Spleen (tissue), 11 donors: ENCODE data around the gene MASP2. TPM values are rescaled to one million over a fixed set of nuclear protein-coding genes. Genes with fewer than 3 reads are reported as not detected.

Experiments
- DNase-seq: peaks from one replicate; pipeline ENCODE4 v3.0.0-alpha.2; 2020
- H3K27ac ChIP-seq, 8 donors: fragments of 200-600 bp; sonication (generic) in 7 of 8; 1 replicate in 4 of 8; 2 replicates in 4 of 8; pipeline versions ENCODE4 v1.5.0 to v1.8.0; 2016 to 2021; ENCODE audit warnings: inconsistent platforms in 4 of 8, mild to moderate bottlenecking in 4 of 8, moderate library complexity in 1 of 8
- H3K27me3 ChIP-seq, 7 donors: fragments of 200-600 bp; sonication (generic) in 6 of 7; replicated peaks in 1 of 7; 1 replicate in 4 of 7; 2 replicates in 3 of 7; pipeline versions ENCODE4 v1.5.0 to v1.8.0; 2016 to 2021; ENCODE audit warnings: inconsistent platforms in 3 of 7, mild to moderate bottlenecking in 1 of 7
- H3K36me3 ChIP-seq, 6 donors: fragments of 200-600 bp; sonication (generic) in 5 of 6; 1 replicate in 4 of 6; 2 replicates in 2 of 6; pipeline versions ENCODE4 v1.5.0 to v1.8.0; 2016 to 2021; ENCODE audit warnings: inconsistent platforms in 2 of 6
- H3K4me1 ChIP-seq, 6 donors: fragments of 200-600 bp; sonication (generic) in 5 of 6; 1 replicate in 3 of 6; 2 replicates in 3 of 6; pipeline versions ENCODE4 v1.5.0 to v1.8.0; 2016 to 2021; ENCODE audit warnings: inconsistent platforms in 3 of 6
- H3K4me3 ChIP-seq, 8 donors: fragments of 200-600 bp; sonication (generic) in 7 of 8; 1 replicate in 4 of 8; 2 replicates in 4 of 8; pipeline versions ENCODE4 v1.5.0 to v1.8.0; 2016 to 2021; ENCODE audit warnings: inconsistent platforms in 4 of 8, mild to moderate bottlenecking in 4 of 8, moderate library complexity in 2 of 8
- H3K9me3 ChIP-seq, 8 donors: fragments of 200-600 bp; sonication (generic) in 7 of 8; 1 replicate in 4 of 8; 2 replicates in 4 of 8; pipeline versions ENCODE4 v1.5.0 to v1.8.0; 2016 to 2021; ENCODE audit warnings: inconsistent platforms in 4 of 8
- POLR2A ChIP-seq, 3 donors: fragments of 450-650 bp; IDR thresholded peaks; one replicate each; pipeline ENCODE4 v1.5.1; 2017; ENCODE audit warnings: antibody characterized with exemption in 3 of 3, mild to moderate bottlenecking in 1 of 3
- POLR2AphosphoS5 ChIP-seq, 3 donors: sonication (generic); formaldehyde crosslinking; IDR thresholded peaks; one replicate each; pipeline ENCODE4 v1.5.1; 2017; ENCODE audit warnings: antibody characterized with exemption in 3 of 3
- WGBS, 5 donors: extraction: QIAGEN DNeasy Blood & Tissue Kit in 3 of 5; methylation state at CpG; one replicate each; pipeline versions ENCODE4 v1.1.5 to v1.1.7; 2013 to 2018; 5-methylcytosine and 5-hydroxymethylcytosine counted together
- intact Hi-C: fragments of 100-400 bp; cut with DNase I; formaldehyde crosslinking; loops from one replicate; pipeline ENCODE4 v1.15.0; 2023; ENCODE audit warnings: low total_unique reads
- polyA plus RNA-seq, 3 donors: library from polyadenylated mRNA; stranded (reverse); fragments of 200-250 nt; gene quantifications; one replicate each; pipeline ENCODE4 v1.2.1, GENCODE V29; 2013
- total RNA-seq, 7 donors: library from RNA; depleted of rRNA in 3 of 7; stranded (reverse); fragments of >200 nt in 3 of 7; fragmentation: NEBNext Ultra II Directional in 4 of 7; extraction: Animal tissue kit (Norgen Biotek cat#: 25700) in 4 of 7; gene quantifications; one replicate each; pipeline versions ENCODE4 v1.1.0 to v1.2.1, GENCODE V29; 2016 to 2021
- TF ChIP-seq, protein P1 (sequence below), 11 experiments: fragments of 200-600 bp in 7 of 11; fragments of 450-650 bp in 4 of 11; sonication (generic) in 4 of 11; IDR thresholded peaks in 8 of 11; conservative IDR thresholded peaks in 3 of 11; 1 replicate in 7 of 11; 2 replicates in 4 of 11; pipeline versions ENCODE4 v1.4.0 to v1.8.0; 2016 to 2021; ENCODE audit warnings: antibody characterized with exemption in 11 of 11, inconsistent platforms in 4 of 11, mild to moderate bottlenecking in 1 of 11
- donor health status: healthy with polysubstance abuse.
- donor health status: DM: no; HTN: no; CAD: no; lungs with moderate emphysema.
- donor health status: DM: no; HTN: no; CAD: no.
- donor health status: Bipolar disorder and iron deficiency.
- donor health status: healthy.
- donor health status: DM: no; HTN: no; CAD: no.
- donor health status: DM: yes; HTN: yes; CAD: no.

MASP2 gene
- total and polyA plus RNA-seq, 10 donors, result 0.06 TPM; not detected in 9

DNA sequence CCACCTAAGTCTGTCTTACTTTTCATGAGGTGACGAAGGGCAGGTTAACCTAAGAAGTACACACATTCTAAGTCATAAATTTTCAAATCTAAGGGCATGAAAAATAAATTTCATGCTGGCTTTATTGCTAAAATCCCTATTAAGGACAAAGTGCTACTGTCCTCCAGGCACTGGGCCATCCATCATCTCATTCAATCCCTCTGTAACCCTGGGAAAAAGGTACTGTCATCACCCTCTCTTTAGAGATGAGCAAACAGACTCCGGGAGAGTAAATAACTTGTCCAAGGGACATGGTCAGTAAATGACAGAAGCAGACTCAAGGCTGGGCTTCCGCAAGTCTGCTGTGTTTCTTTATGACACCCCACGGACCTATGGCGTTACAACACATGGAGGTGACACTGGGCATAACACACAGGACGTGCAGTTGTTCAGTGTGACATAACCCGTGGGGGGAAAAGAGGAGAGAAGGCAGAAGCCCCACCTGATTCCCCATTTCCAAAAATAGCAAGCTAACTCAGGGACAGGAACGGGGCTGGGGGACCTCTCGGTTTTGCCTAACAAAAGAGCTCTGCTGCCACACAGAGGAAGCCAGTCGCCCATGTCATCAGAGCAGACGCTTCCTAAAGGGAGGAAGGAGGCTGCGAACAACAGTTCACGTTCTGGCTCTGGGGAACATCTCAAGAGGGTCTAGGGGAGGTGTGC, 25.3 kb upstream of the MASP2 start:
- H3K4me1 ChIP-seq, result no peaks in the 10 kb centered on the region
- peak; percentile 59 for DNase-seq
- no peak overlapping the region for H3K4me3 ChIP-seq
- H3K36me3 ChIP-seq, result peaks cover 8 to 100% (median 98%) of the 10 kb centered on the region in 6 donors
- TF ChIP-seq POLR2A (IDR thresholded peaks at IDR 0.05) (no peak), POLR2AphosphoS5 (IDR thresholded peaks at IDR 0.05) (no peak)
- TF ChIP-seq, protein P1, sequence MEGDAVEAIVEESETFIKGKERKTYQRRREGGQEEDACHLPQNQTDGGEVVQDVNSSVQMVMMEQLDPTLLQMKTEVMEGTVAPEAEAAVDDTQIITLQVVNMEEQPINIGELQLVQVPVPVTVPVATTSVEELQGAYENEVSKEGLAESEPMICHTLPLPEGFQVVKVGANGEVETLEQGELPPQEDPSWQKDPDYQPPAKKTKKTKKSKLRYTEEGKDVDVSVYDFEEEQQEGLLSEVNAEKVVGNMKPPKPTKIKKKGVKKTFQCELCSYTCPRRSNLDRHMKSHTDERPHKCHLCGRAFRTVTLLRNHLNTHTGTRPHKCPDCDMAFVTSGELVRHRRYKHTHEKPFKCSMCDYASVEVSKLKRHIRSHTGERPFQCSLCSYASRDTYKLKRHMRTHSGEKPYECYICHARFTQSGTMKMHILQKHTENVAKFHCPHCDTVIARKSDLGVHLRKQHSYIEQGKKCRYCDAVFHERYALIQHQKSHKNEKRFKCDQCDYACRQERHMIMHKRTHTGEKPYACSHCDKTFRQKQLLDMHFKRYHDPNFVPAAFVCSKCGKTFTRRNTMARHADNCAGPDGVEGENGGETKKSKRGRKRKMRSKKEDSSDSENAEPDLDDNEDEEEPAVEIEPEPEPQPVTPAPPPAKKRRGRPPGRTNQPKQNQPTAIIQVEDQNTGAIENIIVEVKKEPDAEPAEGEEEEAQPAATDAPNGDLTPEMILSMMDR (IDR thresholded peaks at IDR 0.05 in 8 of 11, conservative IDR thresholded peaks at IDR 0.05 in 3 of 11), result no peak
- intact Hi-C loops, result no loop called here
- H3K27ac ChIP-seq, result no peak overlapping the region
- WGBS, 5 donors, result 56 to 84% (median 73%) methylated on average over 13 of the region's 13 CpGs
- no peaks in the 10 kb centered on the region for H3K9me3 ChIP-seq
- H3K27me3 ChIP-seq, result no peaks in the 10 kb centered on the region

DNA sequence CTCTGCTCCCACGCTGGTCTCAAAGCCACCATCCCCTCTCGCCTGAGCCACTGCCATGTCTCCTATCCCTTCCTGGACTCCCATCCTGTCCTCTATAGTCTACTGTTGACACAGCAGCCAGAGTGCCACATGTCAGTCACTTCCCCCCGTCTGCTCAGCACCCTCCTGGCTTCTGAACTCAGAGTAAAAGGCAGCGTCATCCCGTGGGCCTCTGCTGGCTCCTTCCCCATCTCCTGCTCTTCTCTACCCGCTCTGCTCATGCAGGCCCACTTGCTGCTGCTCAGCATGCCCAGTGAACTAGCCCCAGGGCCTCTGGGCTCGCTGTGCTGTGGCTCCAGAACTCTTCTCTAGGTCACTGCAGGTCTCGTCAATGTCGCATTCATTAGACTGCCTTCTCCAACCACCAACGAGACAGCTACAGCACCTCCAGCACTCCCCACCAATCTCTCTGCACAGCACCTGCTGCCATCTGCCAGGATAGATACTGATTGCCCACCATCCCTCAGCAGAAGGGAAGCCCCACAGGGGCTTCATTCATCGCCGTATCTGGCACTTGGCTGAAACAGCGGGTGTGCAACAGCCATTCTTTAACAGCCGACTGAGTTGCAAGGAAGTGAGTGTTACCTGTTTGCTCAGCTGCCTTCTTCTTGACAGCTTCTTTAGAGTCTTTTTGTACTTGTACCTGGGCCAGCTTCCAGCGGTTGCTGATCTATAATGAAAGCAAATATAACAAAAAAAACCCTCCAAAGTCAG, 24.6 kb upstream of the MASP2 start:
- H3K4me3 ChIP-seq, result no peak overlapping the region
- intact Hi-C loops, result no loop called here
- 84 to 91% (median 87%) methylated on average over 15 of the region's 15 CpGs for WGBS, 5 donors
- no peaks in the 10 kb centered on the region for H3K4me1 ChIP-seq
- TF ChIP-seq POLR2A (IDR thresholded peaks at IDR 0.05), result no peak
- peak in 1 of 3 donors; percentile 28 for TF ChIP-seq POLR2AphosphoS5 (IDR thresholded peaks at IDR 0.05)
- H3K36me3 ChIP-seq, result peaks cover 8 to 100% (median 97%) of the 10 kb centered on the region in 6 donors
- DNase-seq, result peak; percentile 33
- H3K9me3 ChIP-seq, result no peaks in the 10 kb centered on the region
- no peak overlapping the region for H3K27ac ChIP-seq
- no peaks in the 10 kb centered on the region for H3K27me3 ChIP-seq

DNA sequence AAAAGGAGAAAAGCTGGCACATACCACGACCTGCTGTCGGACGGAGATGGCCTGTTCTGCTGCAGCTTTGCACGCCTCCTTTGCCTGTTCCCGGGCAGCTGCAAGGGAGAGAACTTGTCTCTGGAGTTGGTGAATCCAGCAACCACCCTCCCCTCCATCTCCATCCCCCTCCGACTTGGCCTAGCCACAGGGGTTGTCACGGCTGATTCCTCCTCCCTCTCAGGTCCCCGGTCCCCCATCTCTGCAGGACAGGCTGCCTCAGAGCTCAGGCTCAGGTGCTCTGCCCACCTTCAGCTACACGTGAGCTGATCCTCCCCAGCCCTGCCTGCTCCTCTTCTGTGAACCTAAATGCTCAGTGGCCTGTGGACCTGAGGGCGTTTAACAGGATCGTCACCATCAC, 23.8 kb upstream of the MASP2 start:
- WGBS, 5 donors, result 94 to 97% (median 96%) methylated on average over 11 of the region's 11 CpGs

DNA sequence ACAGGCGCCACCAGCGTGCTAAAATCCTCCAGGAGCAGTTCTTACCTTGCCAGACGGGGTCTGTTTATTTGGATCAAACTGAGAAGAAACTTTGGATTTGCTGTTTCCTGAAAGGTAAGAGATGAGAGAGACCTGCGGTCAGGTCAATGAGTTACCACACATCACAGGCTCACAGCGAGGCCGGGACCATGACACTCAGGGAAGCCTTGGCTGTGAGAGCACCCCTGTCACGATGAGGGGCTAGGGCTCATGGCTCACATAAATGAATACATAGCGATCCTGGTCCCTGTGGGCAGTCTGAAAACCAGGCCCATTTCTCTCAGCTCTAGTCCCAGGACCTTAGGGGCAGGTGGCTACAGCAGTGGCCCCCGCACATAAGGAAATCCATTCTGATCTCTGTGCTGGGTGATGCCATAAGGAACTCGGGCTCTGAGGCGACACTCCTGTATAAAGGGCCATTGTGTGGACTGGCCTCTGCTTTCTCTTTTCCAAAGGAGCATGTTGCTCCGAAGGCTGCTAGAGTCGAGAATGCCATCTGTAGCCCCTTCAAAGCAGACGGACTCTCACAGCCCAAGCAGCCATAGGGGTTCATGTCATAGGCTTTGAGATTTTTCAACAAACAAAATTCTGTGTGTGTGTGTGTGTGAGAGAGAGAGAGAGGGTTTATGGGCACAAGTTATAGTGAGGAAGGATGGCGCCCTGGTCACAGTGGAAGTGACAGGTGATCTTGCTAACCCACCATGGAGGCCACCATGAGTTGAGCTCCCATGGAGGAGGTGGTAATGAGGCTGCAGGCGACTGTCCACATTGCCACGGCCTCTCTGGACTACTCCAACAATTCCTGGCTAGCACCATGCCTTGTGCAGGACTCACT, 21.8 kb upstream of the MASP2 start:
- WGBS, 5 donors, result 90 to 96% (median 95%) methylated on average over 17 of the region's 17 CpGs
- no peak overlapping the region for H3K27ac ChIP-seq
- TF ChIP-seq POLR2A (IDR thresholded peaks at IDR 0.05) (no peak), POLR2AphosphoS5 (IDR thresholded peaks at IDR 0.05) (no peak)
- TF ChIP-seq, protein P1 (IDR thresholded peaks at IDR 0.05 in 8 of 11, conservative IDR thresholded peaks at IDR 0.05 in 3 of 11), result no peak
- intact Hi-C loops, result no loop called here
- no peak overlapping the region for H3K4me3 ChIP-seq
- H3K9me3 ChIP-seq, result peaks cover 0 to 5% (median 0%) of the 10 kb centered on the region in 8 donors
- no peaks in the 10 kb centered on the region for H3K4me1 ChIP-seq
- DNase-seq, result peak; percentile 41
- no peaks in the 10 kb centered on the region for H3K27me3 ChIP-seq
- H3K36me3 ChIP-seq, result peaks cover 4 to 100% (median 90%) of the 10 kb centered on the region in 6 donors

More for the DNA sequence above, 23.8 kb upstream of the MASP2 start:
- H3K4me1 ChIP-seq, result no peaks in the 10 kb centered on the region
- H3K27ac ChIP-seq, result no peak overlapping the region
- intact Hi-C loops, result no loop called here
- DNase-seq, result peak; percentile 36
- no peaks in the 10 kb centered on the region for H3K27me3 ChIP-seq
- TF ChIP-seq, protein P1 (IDR thresholded peaks at IDR 0.05 in 8 of 11, conservative IDR thresholded peaks at IDR 0.05 in 3 of 11), result no peak
- TF ChIP-seq POLR2A (IDR thresholded peaks at IDR 0.05) (no peak), POLR2AphosphoS5 (IDR thresholded peaks at IDR 0.05) (no peak)
- H3K36me3 ChIP-seq, result peaks cover 8 to 100% (median 97%) of the 10 kb centered on the region in 6 donors
- no peaks in the 10 kb centered on the region for H3K9me3 ChIP-seq
- H3K4me3 ChIP-seq, result no peak overlapping the region
